ENCODE data around the gene SLC16A11.

Gene SLC16A11

GRCh38 chr17:7025245-7025644, 18.6 kb downstream of the SLC16A11 start:
- no peak for DNase-seq (ENCODE audit: low read depth)

GRCh38 chr17:7024402-7024785, 19.5 kb downstream of the SLC16A11 start:
- DNase-seq (ENCODE audit: low read depth): no peak

GRCh38 chr17:7023576-7024401, 20.1 kb downstream of the SLC16A11 start:
- DNase-seq (ENCODE audit: low read depth): no peak

GRCh38 chr17:7022781-7023571, 20.9 kb downstream of the SLC16A11 start, which contains the start of gene BCL6B:
BCL6B (plus strand) TSS chr17:7023050; CDS start chr17:7023672, 622 bp downstream.
- DNase-seq (ENCODE audit: low read depth): no peak

- no peak for DNase-seq (ENCODE audit: low read depth)
These were observed 21.7 kb downstream of the SLC16A11 start for GRCh38 chr17:7021993-7022778.

- DNase-seq (ENCODE audit: low read depth): no peak
These were observed 22.8 kb downstream of the SLC16A11 start for GRCh38 chr17:7020894-7021664.

GRCh38 chr17:7019839-7020519, 23.9 kb downstream of the SLC16A11 start:
- DNase-seq (ENCODE audit: low read depth): no peak

GRCh38 chr17:7019367-7019766, 24.5 kb downstream of the SLC16A11 start:
- no peak for DNase-seq (ENCODE audit: low read depth)

GRCh38 chr17:7018331-7018964, 25.4 kb downstream of the SLC16A11 start:
- no peak for DNase-seq (ENCODE audit: low read depth)

- DNase-seq (ENCODE audit: low read depth): no peak
These were observed 26.1 kb downstream of the SLC16A11 start for GRCh38 chr17:7017827-7018200.

GRCh38 chr17:7016886-7017826, 26.7 kb downstream of the SLC16A11 start:
- DNase-seq (ENCODE audit: low read depth): no peak

- DNase-seq (ENCODE audit: low read depth): no peak
These were observed 27.5 kb downstream of the SLC16A11 start for GRCh38 chr17:7016418-7016817.

GRCh38 chr17:7014995-7015958, 28.6 kb downstream of the SLC16A11 start:
- no peak for DNase-seq (ENCODE audit: low read depth)

GRCh38 chr17:7014261-7014994, 29.5 kb downstream of the SLC16A11 start:
- peak; percentile 93 for DNase-seq (ENCODE audit: low read depth)

- DNase-seq (ENCODE audit: low read depth): no peak
These were observed 32.0 kb downstream of the SLC16A11 start for GRCh38 chr17:7011942-7012254.

GRCh38 chr17:7011415-7011814, 32.5 kb downstream of the SLC16A11 start:
- DNase-seq (ENCODE audit: low read depth): no peak

GRCh38 chr17:7010523-7010922, 33.4 kb downstream of the SLC16A11 start:
- DNase-seq (ENCODE audit: low read depth): no peak

- DNase-seq (ENCODE audit: low read depth): no peak
These were observed 36.7 kb downstream of the SLC16A11 start for GRCh38 chr17:7007143-7007542.

Measured in GM04504 (cell line).